Retinal pigment epithelial cell (primary cell): ENCODE data around the gene PLA2G4A.
A peak's percentile ranks its signal among the peaks of the same experiment; 100 is the strongest.

Experiments used
- DNase-seq: peaks from one replicate; pipeline ENCODE4 v3.0.0-alpha.2; 2010; ENCODE audit warnings: low read depth
- H3K4me3 ChIP-seq: 2 replicates; pipeline ENCODE4 v1.5.1; 2011; ENCODE audit warnings: mild to moderate bottlenecking, low read length, control low read depth, moderate library complexity
- TF ChIP-seq, protein P1 (sequence below): conservative IDR thresholded peaks from 2 replicates; pipeline ENCODE4 v1.5.1; 2011; ENCODE audit warnings: low read depth, low read length, control low read depth, inconsistent platforms

Gene PLA2G4A

DNA sequence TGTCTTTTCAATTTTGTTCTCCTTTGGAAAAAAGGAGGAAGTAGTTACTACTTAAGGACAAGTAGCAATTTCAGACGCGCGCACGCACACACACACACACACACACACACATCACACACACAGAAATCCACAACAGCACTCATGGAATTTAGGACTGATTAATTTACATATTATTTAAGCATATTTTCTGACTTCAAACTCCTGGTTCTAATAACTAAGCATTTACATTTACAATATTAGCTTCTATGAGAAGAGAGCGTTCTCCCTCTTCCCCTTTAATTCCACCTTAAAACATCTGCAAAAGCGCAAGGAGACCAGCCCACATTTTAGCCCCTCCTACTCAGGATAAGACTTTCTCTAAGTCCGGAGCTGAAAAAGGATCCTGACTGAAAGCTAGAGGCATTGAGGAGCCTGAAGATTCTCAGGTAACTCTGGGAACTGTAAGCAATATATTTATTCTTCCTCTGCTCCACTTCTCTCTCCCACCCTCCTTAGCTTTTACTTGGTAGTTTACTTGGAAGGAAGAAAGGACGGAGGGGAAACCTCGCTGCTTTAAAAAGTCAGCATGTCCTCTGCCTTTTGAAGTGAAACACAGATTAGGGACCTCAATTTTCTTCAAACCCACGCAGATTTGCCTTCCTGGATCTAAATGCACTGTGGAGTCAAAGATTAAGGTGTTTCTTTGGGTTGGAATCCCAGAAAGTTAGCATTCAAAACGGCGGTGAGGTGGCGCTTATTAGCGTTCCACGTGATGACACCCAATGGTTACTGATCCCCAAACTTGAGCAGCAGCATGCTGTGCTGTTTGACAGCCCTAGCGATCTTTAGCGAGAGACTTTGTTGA, at the start of gene PLA2G4A:
Gene PLA2G4A (plus strand): TSS at position 339 of the 844 bp plus-strand sequence. CDS start 25,406 bp downstream, outside the sequence.
- DNase-seq: peak; percentile 26
- H3K4me3 ChIP-seq: peak within 1 kb of the TSS; percentile 87
- TF ChIP-seq, protein P1, sequence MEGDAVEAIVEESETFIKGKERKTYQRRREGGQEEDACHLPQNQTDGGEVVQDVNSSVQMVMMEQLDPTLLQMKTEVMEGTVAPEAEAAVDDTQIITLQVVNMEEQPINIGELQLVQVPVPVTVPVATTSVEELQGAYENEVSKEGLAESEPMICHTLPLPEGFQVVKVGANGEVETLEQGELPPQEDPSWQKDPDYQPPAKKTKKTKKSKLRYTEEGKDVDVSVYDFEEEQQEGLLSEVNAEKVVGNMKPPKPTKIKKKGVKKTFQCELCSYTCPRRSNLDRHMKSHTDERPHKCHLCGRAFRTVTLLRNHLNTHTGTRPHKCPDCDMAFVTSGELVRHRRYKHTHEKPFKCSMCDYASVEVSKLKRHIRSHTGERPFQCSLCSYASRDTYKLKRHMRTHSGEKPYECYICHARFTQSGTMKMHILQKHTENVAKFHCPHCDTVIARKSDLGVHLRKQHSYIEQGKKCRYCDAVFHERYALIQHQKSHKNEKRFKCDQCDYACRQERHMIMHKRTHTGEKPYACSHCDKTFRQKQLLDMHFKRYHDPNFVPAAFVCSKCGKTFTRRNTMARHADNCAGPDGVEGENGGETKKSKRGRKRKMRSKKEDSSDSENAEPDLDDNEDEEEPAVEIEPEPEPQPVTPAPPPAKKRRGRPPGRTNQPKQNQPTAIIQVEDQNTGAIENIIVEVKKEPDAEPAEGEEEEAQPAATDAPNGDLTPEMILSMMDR: no peak

DNA sequence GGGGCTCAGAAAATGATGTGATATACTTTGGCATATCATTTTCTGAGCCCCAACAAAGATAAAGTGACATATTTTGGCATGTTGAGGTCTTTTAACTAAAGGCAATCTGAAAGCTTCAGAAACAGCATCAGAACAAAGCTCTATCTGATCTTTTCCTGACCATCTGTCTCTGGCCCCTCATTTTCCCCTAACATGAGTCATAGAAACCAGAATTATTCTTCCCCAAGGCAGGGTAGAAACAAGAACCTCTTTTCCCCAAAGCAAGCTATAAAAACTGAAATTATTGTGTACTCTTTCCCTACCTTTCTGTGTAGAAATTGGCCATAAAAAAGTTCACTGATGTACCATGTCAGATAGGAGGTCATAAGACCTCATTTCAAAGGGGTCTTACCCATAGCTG, 48.7 kb upstream of the PLA2G4A start:
- TF ChIP-seq, protein P1: no peak
- no peak for DNase-seq
- H3K4me3 ChIP-seq: no peak overlapping the region

DNA sequence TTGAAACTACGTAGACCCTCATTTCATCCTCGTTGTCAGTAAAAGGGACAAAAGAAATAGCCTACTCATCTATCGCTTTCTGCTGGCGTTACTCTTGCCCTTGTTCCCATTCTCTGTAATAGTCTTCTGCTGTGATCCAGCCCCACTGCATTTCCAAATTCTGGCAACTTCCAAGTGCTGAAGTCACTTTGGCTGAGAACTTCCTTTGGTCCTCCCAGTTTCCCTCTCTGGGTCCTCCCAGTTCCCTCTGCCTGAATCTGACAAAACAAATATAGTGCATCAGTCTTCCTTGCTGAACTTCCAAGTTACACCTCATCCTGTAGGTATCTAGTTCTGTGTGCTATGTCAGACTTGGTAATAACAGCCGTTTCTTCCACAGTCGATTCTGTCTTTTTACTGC, 47.0 kb upstream of the PLA2G4A start:
- no peak overlapping the region for H3K4me3 ChIP-seq
- no peak for DNase-seq
- TF ChIP-seq, protein P1: no peak

DNA sequence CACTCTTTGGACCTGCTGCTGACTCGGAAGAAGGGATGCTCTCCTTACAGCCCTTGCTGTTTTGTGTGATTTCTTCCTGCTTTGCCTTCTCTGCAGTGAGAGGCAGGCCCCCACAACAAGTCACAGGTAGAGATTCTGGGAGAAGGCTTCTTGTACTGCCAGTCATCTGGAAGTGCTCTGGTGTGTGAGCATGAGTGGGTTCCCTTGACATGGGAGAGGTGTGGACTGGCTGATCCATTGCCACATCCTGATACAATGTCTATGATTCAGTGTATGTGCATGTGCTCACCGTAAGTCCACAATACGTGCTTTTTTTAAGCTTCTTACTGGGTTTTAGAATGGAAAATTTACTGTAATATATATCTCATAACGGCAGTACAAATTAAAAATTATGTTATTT, 46.0 kb upstream of the PLA2G4A start:
- H3K4me3 ChIP-seq: no peak overlapping the region
- TF ChIP-seq, protein P1: no peak
- no peak for DNase-seq

DNA sequence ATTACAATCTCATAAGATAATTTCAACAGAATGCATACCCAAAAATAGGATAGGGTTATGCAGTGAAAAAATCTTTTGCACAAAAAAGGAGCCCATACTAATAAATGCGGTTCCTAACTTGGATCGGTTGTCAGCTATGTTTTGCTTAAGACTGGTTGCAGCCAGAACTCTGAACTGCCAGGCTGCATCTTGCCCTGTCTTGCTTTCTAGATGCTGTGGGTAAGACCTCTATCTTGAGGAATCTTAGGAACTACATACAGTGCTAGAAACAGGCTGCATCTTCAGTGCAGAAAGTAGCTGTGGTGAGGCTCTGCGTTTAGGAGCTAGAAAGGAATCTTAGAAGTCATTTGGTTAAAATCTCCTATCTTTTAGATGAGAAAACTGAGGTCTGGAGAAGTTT, 45.6 kb upstream of the PLA2G4A start:
- no peak for DNase-seq
- TF ChIP-seq, protein P1: no peak
- H3K4me3 ChIP-seq: no peak overlapping the region

DNA sequence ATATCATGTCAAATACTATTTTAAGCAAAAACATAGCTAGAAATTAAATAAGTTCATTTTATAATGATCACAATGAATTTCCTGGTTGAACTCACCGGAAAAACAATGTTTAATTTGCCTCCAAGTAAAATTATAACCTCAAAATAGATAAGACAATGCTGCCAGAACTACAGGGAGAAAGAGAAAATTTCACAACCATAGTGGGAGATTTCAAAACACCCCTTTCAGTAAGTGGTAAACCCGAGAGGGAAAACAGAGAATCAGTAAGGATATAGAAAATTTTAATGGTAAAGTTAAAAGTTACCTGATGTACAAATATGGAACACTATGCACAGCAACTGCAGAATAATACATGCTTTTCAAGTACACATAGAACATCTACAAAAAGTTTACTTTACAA, 43.2 kb upstream of the PLA2G4A start:
- DNase-seq: no peak
- no peak overlapping the region for H3K4me3 ChIP-seq
- TF ChIP-seq, protein P1: no peak

DNA sequence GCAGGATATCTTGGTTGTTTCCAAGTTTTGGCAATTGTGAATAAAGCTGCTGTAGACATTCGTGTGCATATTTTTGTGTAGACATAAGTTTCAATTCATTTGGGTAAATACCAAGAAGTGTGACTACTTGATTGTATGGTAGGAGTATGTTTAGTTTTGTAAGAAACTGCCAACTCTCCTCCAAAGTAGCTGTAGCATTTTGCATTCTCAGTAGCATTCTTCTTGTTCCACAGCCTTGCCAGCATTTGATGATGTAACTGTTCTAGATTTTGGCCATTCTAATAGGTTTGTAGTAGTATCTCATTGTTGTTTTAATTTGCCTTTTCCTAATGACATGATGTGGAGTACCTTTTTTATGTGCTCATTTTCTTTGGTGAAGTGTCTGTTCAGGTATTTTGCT, 38.6 kb upstream of the PLA2G4A start:
- no peak for DNase-seq
- H3K4me3 ChIP-seq: no peak overlapping the region
- TF ChIP-seq, protein P1: no peak
